HG02588 (cell line): Measurements from ENCODE around the gene ADGRE1.

Source experiments
- ATAC-seq: cut with Tn5 transposase; IDR thresholded peaks from one replicate; pipeline ENCODE4 v1.9.1; 2021; ENCODE audit warnings: mild to moderate bottlenecking, moderate library complexity; ENCODE audit not compliant: unreplicated experiment

The ADGRE1 gene

DNA sequence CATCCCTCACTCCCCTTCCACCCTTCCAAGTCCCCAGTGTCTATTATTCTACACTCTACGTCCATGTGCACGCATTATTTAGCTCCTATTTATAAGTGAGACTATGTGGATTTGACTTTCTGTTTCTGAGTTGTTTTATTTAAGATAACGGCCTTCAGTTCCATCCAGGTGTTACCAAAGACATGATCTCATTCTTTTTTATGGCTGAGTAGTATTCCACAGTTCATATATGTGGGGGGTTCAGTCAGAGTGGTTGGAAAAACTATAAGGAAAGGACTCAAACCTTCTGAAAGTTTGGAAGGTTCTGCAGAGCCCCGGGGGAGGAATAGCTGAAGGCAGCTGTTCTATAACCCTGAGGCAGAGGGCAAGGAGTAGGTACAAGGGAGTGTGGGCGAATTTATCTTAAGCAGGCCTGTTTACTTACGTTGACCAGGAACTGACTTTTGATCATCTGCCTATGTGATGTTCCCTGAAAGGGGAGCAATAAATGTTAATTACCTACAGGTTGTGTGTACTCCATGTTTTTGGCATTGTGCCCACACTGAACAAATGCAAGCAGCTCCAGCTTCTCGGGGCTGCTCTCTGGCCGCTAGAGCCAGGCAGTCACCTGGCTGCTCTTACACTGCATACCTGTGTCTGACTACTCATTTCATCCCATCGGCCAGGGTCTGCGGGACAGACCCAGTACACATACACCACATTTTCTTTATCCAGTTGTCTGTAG is 13.5 kb upstream of the ADGRE1 start:
- ATAC-seq = no peak

GRCh38 chr19:6875218-6875617 is 12.2 kb upstream of the ADGRE1 start:
- ATAC-seq = no peak

GRCh38 chr19:6876748-6877147 is 10.6 kb upstream of the ADGRE1 start:
- ATAC-seq = no peak

DNA sequence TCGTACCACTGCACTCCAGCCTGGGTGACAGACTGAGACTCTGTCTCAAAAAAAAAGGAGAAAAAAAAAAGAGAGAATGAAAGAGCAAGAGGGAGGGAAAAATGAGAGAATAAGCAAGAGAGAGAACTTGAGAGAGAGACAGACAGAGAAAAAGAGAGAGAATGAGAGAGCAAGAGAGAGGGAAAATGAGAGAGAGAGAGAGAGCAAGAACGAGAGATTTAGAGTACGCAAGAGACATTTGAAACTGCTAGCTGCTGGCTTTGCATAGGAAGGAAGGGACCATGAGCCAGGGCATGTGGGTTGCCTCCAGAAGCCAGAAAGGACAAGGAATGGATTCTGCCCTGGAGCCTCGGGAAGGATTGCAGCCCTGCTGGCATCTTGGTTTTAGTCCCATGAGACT is 9.6 kb upstream of the ADGRE1 start:
- no peak for ATAC-seq

DNA sequence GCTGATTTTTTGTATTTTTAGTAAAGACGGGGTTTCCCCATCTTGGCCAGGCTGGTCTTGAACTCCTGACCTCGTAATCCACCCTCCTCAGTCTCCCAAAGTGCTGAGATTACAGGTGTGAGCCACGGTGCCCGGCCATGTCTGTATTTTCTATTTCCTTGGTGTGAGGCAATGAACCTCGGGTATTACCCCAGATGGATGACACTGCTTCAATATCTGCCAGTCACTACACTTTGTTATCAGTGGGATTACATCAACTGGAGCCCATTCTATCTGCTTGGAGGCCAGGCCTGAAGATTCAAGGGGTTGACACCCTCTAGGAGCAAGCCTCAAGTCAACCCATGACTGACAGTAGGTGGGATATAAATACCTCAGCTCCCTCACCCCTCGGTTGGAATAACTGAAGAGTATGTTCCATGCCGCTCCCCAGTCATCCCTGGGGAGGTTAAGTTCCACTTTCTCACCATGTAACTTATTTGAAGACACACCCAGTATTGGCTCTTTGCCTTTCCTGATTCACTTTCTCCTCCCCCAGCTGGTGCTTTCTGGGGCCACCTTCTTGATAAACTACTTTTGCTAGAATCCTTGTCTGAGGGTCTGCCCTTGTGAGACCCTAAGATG is 992 bp upstream of the ADGRE1 start:
- ATAC-seq = no peak

- ATAC-seq = no peak
Observed at GRCh38 chr19:6888967-6889366, 1.6 kb downstream of the ADGRE1 start.

DNA sequence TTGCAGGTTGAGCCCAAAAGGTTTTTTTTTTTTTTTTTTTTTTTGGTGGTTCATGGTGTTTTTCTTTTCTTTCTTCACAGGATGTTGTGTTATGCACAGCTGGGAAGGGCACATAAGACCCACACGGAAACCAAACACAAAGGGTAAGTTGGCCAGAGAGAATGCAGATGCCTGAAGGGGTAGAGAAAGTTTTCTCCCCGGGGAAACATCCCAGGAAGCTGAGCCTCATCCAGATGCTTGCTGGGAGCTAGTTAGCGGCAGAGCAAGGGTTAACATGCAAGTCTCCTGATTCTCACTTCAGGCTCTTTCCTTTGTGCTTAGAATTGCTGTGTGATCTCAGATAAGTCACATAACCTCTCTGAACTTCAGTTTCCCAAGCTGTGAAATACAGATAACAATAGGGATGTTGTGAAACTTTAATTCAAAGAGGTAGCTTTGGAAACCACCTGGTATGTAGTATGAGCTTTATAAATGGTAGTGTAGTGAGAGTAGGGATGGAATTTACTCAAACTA is 3.1 kb downstream of the ADGRE1 start:
- ATAC-seq = no peak

GRCh38 chr19:6890938-6891337 is 3.6 kb downstream of the ADGRE1 start:
- ATAC-seq = no peak

- ATAC-seq = no peak
Observed at GRCh38 chr19:6891761-6892385, 4.5 kb downstream of the ADGRE1 start.

GRCh38 chr19:6894313-6894712 is 6.9 kb downstream of the ADGRE1 start:
- no peak for ATAC-seq

DNA sequence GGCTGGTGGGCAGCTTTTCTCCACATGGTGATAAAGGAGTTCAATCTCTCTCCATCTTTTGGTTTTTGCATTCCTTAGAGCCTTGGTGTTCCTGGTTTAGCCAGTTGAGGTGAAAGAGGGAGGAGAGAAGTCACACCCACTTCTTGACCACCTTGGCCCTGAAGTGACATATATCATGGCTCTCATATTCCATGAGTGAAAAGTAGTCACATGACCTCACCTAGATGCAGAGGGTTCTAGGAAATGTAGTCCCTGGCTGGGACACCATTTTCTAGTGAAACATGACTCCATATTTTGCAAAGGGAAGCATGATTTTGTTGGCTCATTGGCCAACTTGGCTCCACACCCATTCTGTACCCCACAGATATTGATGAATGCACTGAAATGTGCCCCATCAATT is 16.1 kb downstream of the ADGRE1 start:
- no peak for ATAC-seq

DNA sequence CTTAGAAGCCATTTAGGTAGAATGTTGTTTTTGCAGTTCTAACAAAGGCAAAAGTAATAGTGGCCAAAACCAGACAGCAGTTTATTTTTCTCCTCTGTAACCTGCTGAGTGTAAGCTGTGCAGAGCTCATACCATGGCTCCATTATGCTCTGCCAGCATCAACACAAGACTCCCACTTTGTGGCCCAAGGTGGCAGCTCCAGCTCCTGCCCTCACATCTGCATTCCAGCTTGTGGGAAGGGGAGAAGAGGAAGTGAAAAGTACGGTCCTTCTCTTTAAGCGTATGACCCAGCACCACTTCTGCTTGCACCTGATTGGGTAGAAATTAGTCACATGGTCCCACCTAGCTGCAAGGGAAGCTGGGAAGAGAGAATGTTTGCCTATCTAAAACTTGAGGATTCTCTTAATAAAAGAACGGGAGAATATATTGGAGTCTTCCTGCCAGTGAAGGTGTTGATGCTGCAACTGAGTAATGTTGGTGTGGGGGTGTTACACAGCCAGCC is 19.2 kb downstream of the ADGRE1 start:
- ATAC-seq = no peak

GRCh38 chr19:6911523-6911922 is 24.1 kb downstream of the ADGRE1 start:
- ATAC-seq = no peak

- no peak for ATAC-seq
Observed at GRCh38 chr19:6914321-6914720, 26.9 kb downstream of the ADGRE1 start.

DNA sequence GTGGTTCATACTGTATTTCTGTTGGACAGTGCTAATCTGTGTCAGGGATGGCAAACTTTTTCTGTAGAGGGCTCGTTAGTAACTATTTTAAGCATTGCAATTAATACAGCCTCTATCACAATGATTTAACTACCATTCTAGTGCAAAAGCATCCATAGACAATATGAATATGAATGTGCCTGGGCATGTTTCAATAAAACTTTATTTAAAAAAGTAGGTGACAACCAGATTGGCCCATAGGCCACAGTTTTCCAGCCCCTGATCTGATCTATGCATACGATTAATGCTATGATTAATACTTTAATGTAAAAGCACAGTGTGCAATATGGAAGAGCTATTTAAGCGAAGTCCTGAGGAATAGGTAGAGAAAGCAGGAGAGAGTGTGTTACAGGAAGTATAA is 29.6 kb downstream of the ADGRE1 start:
- no peak for ATAC-seq

DNA sequence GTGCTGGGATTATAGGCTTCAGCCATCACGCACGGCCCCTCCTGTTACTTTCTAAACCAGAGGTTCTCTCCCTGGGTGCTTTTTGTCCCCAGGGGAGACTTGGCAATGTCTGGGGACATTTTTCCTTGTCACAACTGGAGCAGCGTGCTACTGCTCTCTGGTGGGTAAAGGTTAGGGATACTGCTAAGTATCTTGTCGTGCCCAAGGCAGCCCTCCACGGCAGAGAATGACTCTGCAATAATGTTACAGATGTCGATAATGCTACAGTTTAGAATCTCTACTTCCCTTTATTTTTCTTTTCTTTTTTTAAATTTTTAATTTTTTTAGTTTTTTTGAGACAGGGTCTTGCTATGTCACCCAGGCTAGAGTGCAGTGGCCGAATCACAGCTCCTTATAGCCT is 38.0 kb downstream of the ADGRE1 start:
- no peak for ATAC-seq

- ATAC-seq = no peak
Observed at GRCh38 chr19:6925801-6926751, 38.7 kb downstream of the ADGRE1 start.

DNA sequence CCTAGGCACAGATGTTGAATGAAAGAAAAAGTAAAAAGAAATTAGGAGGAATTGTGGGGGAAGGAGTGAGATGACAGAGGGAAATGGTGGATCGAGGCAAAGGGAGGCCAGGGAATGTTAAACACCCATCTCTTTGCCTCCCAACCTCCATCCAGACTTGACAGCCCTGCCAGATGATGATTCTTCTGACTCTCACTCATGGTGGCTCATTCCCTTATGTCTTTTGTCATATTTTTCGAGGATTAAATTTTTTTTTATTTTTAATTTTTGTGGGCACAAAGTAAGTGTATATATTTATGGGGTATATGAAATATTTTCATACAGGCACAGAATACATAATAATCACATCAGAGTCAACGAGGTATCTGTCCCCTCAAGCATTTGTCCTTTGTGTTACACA is 42.8 kb downstream of the ADGRE1 start:
- no peak for ATAC-seq

DNA sequence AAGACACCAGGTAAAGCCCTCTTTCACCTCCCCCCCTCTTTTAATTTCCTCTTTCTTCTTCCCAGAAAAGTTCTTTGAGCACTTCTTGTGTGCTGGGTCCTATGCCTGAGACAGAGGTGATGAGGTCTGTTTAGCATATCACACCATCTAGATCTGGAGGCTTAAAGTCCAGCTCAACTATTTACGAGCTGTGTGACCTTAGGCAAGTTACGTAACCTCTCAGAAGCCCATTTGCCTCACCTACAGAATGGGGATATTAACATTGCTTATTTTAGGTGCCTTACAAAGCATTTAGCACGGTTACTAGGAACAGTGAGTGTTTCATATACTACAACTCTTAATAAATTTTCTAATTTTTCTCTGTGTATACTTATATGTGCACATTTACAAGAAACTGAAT is 47.7 kb downstream of the ADGRE1 start:
- no peak for ATAC-seq

GRCh38 chr19:6935618-6936017 is 48.2 kb downstream of the ADGRE1 start:
- no peak for ATAC-seq

DNA sequence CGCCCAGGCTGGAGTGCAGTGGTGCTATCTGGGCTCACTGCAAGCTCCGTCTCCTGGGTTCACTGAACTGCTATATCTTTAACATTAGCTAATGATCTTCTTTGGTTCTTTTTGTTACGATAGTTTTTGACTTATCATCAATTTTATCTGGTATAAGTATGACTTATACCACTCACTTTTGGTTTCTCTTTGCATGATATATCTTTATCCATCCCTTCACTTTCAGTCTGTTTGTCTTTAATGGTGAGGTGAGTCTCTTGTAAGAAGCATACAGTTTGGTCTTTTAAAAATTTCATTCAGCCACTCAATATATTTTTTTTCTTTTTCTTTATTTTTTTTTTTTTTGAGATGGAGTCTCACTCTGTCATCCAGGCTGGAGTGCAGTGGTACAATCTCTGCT is 58.4 kb downstream of the ADGRE1 start:
- no peak for ATAC-seq
